Keratinocyte (primary cell): ENCODE data around the gene ARRB1. TPM values are rescaled to one million over a fixed set of nuclear protein-coding genes. Genes with fewer than 3 reads are reported as not detected.

ENCODE experiments used
- DNase-seq: peaks from one replicate; pipeline ENCODE4 v3.0.0-alpha.2; 2011; ENCODE audit warnings: low read depth, missing footprints, low spot score
- FAIRE-seq: peaks from 2 replicates; lab custom pipeline; 2011; peaks lifted over from hg19 to GRCh38; lab: Jason Lieb, UNC
- H2AFZ ChIP-seq: 2 replicates; pipeline ENCODE4 v1.6.0; 2012; ENCODE audit warnings: low read length, control low read depth, inconsistent platforms; ENCODE audit not compliant: control insufficient read depth
- H3K27ac ChIP-seq: 2 replicates; pipeline ENCODE4 v1.5.1; 2011; ENCODE audit warnings: low read length; ENCODE audit not compliant: control insufficient read depth, insufficient read depth
- H3K27me3 ChIP-seq: 3 replicates; pipeline ENCODE4 v1.6.0; 2011; ENCODE audit warnings: low read length; ENCODE audit not compliant: control insufficient read depth, insufficient read depth; ENCODE audit errors: extremely low read depth
- H3K36me3 ChIP-seq, 2 experiments: 2 replicates in 1 of 2; 3 replicates in 1 of 2; pipeline ENCODE4 v1.5.1; 2011; ENCODE audit warnings: low read length in 2 of 2, mild to moderate bottlenecking in 1 of 2; ENCODE audit not compliant: control insufficient read depth in 2 of 2, insufficient read depth in 2 of 2; ENCODE audit errors: extremely low read depth in 1 of 2
- H3K4me1 ChIP-seq: 3 replicates; pipeline ENCODE4 v1.5.1; 2011; ENCODE audit warnings: low read length; ENCODE audit not compliant: control insufficient read depth, insufficient read depth; ENCODE audit errors: extremely low read depth
- H3K4me2 ChIP-seq: 3 replicates; pipeline ENCODE4 v1.6.0; 2011; ENCODE audit warnings: low read depth, low read length; ENCODE audit not compliant: control insufficient read depth, insufficient read depth; ENCODE audit errors: extremely low read depth
- H3K4me3 ChIP-seq, 3 experiments: fragments of 200-600 bp in 1 of 3; sonication (generic) in 1 of 3; 2 replicates in 2 of 3; 3 replicates in 1 of 3; pipeline ENCODE4 v1.5.1; 2011 to 2016; ENCODE audit warnings: low read length in 3 of 3, mild to moderate bottlenecking in 3 of 3, control low read depth in 2 of 3, inconsistent platforms in 1 of 3, low read depth in 1 of 3, mixed read lengths in 1 of 3, mixed run types in 1 of 3, moderate library complexity in 1 of 3; ENCODE audit not compliant: control insufficient read depth in 2 of 3, insufficient read depth in 2 of 3; ENCODE audit errors: extremely low read depth in 1 of 3
- H3K79me2 ChIP-seq: 2 replicates; pipeline ENCODE4 v1.6.0; 2012; ENCODE audit warnings: low read length; ENCODE audit not compliant: control insufficient read depth, insufficient read depth
- H3K9ac ChIP-seq: 3 replicates; pipeline ENCODE4 v1.6.0; 2011; ENCODE audit warnings: low read length; ENCODE audit not compliant: control insufficient read depth, insufficient read depth; ENCODE audit errors: extremely low read depth
- H3K9me1 ChIP-seq: 3 replicates; pipeline ENCODE4 v1.6.0; 2011; ENCODE audit warnings: low read length; ENCODE audit not compliant: control insufficient read depth, insufficient read depth; ENCODE audit errors: extremely low read depth
- H3K9me3 ChIP-seq: 2 replicates; pipeline ENCODE4 v1.5.1; 2012; ENCODE audit warnings: low read depth, low read length; ENCODE audit not compliant: control insufficient read depth
- H4K20me1 ChIP-seq: 3 replicates; pipeline ENCODE4 v1.6.0; 2011; ENCODE audit warnings: low read length; ENCODE audit not compliant: control insufficient read depth, insufficient read depth; ENCODE audit errors: extremely low read depth
- EZH2 ChIP-seq: IDR thresholded peaks from one replicate; pipeline ENCODE4 v1.6.1; 2012; ENCODE audit warnings: inconsistent platforms, mild to moderate bottlenecking, low read length, moderate library complexity
- dilution Hi-C: fragments of 300-500 bp; cut with MboI; formaldehyde crosslinking; loops from one replicate; pipeline ENCODE4 v1.7.0; 2020; ENCODE audit warnings: low sequenced_read_pairs; ENCODE audit not compliant: extremely low pct_ligation_motif_present
- polyA plus RNA-seq, 5 experiments: library from polyadenylated mRNA; depleted of rRNA in 3 of 5; stranded (reverse) in 3 of 5; stranded (forward) in 1 of 5; unstranded in 1 of 5; fragments of >200 nt; gene quantifications; 1 replicate in 1 of 5; 2 replicates in 3 of 5; 3 replicates in 1 of 5; pipeline versions ENCODE4 v1.2.1 to v1.2.3, GENCODE V29; 2011 to 2012; ENCODE audit warnings: missing spikeins in 2 of 5, low read depth in 1 of 5, low replicate concordance in 1 of 5
- TF ChIP-seq, protein P1 (sequence below), 3 experiments: IDR thresholded peaks in 1 of 3; conservative IDR thresholded peaks in 1 of 3; optimal IDR thresholded peaks in 1 of 3; 2 replicates in 2 of 3; 3 replicates in 1 of 3; pipeline versions ENCODE3 to v1.5.1; 2011; ENCODE audit warnings: low read length in 3 of 3, mild to moderate bottlenecking in 3 of 3, moderate library complexity in 2 of 3, control low read depth in 1 of 3, inconsistent platforms in 1 of 3; ENCODE audit not compliant: insufficient read depth in 2 of 3; ENCODE audit errors: extremely low read depth in 1 of 3

Gene ARRB1
- polyA plus RNA-seq, 1 donor (not counting 4 experiments of a cell fraction or from before 2014, with no cell fraction given): 0.94 TPM

DNA sequence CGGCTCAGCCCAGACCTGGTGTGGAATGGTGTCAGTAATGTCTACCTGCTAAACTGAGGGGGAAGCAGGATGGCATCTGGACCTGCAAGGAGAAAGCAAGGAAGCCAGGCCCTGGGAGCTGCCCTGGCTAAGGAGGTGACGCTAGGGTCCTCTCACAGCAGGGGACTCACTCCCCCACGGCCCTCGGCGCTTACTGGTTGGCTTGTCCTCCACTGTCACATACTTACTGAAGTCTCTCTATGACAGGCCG, 62.0 kb downstream of the ARRB1 start:
- FAIRE-seq: no peak
- TF ChIP-seq, protein P1, sequence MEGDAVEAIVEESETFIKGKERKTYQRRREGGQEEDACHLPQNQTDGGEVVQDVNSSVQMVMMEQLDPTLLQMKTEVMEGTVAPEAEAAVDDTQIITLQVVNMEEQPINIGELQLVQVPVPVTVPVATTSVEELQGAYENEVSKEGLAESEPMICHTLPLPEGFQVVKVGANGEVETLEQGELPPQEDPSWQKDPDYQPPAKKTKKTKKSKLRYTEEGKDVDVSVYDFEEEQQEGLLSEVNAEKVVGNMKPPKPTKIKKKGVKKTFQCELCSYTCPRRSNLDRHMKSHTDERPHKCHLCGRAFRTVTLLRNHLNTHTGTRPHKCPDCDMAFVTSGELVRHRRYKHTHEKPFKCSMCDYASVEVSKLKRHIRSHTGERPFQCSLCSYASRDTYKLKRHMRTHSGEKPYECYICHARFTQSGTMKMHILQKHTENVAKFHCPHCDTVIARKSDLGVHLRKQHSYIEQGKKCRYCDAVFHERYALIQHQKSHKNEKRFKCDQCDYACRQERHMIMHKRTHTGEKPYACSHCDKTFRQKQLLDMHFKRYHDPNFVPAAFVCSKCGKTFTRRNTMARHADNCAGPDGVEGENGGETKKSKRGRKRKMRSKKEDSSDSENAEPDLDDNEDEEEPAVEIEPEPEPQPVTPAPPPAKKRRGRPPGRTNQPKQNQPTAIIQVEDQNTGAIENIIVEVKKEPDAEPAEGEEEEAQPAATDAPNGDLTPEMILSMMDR (optimal IDR thresholded peaks at IDR 0.05 in 1 of 3, IDR thresholded peaks at IDR 0.05 in 1 of 3, conservative IDR thresholded peaks at IDR 0.05 in 1 of 3; ENCODE audit: extremely low read depth in 1 of 3, insufficient read depth in 2 of 3, low read length in 3 of 3): no peak
- no peak for TF ChIP-seq EZH2
- dilution Hi-C loops: no loop called here

DNA sequence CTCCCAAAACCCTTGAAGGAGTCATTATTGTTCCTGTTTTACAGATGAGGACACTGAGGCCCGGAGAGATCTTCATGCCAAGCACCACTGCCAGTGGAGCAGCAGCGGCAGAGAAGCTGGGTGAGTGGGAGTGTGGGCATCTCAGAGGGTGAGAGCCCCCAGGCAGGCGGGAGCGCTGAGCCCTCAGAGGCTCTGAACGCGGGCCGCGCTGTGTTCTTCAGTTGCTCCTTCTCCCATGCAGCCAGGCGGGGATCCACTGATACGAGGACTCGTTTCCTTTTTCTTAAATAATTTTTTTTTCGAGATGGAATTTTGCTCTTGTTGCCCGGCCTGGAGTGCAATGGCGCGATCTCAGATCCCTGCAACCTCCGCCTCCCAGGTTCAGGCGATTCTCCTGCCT, 63.9 kb downstream of the ARRB1 start:
- no peak overlapping the region for H3K4me2 ChIP-seq
- H3K4me3 ChIP-seq: no peak overlapping the region
- H3K36me3 ChIP-seq: no peaks in the 10 kb centered on the region
- no peak overlapping the region for H2AFZ ChIP-seq
- no peak overlapping the region for H3K9ac ChIP-seq
- DNase-seq (no peak), FAIRE-seq (no peak)
- TF ChIP-seq EZH2: no peak
- TF ChIP-seq, protein P1 (optimal IDR thresholded peaks at IDR 0.05 in 1 of 3, IDR thresholded peaks at IDR 0.05 in 1 of 3, conservative IDR thresholded peaks at IDR 0.05 in 1 of 3; ENCODE audit: extremely low read depth in 1 of 3, insufficient read depth in 2 of 3, low read length in 3 of 3): no peak
- H3K9me3 ChIP-seq: no peaks in the 10 kb centered on the region
- H3K27ac ChIP-seq: no peak overlapping the region
- H3K79me2 ChIP-seq: no peaks in the 10 kb centered on the region
- peaks cover 4% of the 10 kb centered on the region for H3K27me3 ChIP-seq
- dilution Hi-C loops: no loop called here
- H3K4me1 ChIP-seq: no peaks in the 10 kb centered on the region
- no peaks in the 10 kb centered on the region for H3K9me1 ChIP-seq
- H4K20me1 ChIP-seq: no peaks in the 10 kb centered on the region

More for the DNA sequence above, 62.0 kb downstream of the ARRB1 start:
- DNase-seq: no peak
- Histone ChIP-seq H3K36me3 (no peaks in the 10 kb centered on the region), H3K27me3 (peaks cover 4% of the 10 kb centered on the region), H3K9me1 (no peaks in the 10 kb centered on the region), H3K4me3 (no peak overlapping the region), H2AFZ (no peak overlapping the region), H3K9ac (no peak overlapping the region), H3K27ac (no peak overlapping the region), H3K79me2 (no peaks in the 10 kb centered on the region), H3K4me1 (no peaks in the 10 kb centered on the region), H3K9me3 (no peaks in the 10 kb centered on the region), H4K20me1 (no peaks in the 10 kb centered on the region), H3K4me2 (no peak overlapping the region)
